ENCODE results near the gene ADCY5.

DNA sequence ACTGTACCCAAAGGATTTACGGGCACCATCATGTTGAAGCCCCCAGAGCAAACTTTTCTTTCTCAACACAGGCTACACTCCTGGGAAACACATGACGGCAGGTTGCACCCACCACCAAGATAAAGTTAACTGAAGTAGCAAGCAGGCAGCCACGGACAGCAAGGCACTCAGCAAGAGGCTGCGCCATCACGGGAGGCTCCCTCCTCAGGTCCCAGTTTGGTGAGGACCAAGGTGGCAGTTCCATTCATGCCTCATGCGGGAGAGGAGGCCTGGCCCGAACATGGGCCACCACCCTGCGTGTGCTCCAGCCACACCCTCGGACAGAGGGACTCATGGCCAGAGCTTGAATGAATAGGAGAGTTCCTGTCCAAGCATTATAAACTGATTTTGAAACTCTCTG, 6.8 kb downstream of the ADCY5 start:
- TF ChIP-seq, protein P1, sequence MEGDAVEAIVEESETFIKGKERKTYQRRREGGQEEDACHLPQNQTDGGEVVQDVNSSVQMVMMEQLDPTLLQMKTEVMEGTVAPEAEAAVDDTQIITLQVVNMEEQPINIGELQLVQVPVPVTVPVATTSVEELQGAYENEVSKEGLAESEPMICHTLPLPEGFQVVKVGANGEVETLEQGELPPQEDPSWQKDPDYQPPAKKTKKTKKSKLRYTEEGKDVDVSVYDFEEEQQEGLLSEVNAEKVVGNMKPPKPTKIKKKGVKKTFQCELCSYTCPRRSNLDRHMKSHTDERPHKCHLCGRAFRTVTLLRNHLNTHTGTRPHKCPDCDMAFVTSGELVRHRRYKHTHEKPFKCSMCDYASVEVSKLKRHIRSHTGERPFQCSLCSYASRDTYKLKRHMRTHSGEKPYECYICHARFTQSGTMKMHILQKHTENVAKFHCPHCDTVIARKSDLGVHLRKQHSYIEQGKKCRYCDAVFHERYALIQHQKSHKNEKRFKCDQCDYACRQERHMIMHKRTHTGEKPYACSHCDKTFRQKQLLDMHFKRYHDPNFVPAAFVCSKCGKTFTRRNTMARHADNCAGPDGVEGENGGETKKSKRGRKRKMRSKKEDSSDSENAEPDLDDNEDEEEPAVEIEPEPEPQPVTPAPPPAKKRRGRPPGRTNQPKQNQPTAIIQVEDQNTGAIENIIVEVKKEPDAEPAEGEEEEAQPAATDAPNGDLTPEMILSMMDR (IDR thresholded peaks at IDR 0.05; ENCODE audit: borderline replicate concordance, extremely low read depth, low read length, poor library complexity, severe bottlenecking): no peak
- no peak for TF ChIP-seq EZH2 (IDR thresholded peaks at IDR 0.05; ENCODE audit: borderline replicate concordance, low read depth, low read length, severe bottlenecking)
